Transverse colon (tissue), 4 donors: ENCODE results near the gene ZNF74. TPM values are rescaled to one million over a fixed set of nuclear protein-coding genes. Genes with fewer than 3 reads are reported as not detected.
"Not testable (repeated sequence)": the region's sequence is repeated elsewhere in the genome, so short reads cannot be mapped to it uniquely, and the experiment has no call there.

Experiments
- DNase-seq: peaks from one replicate; pipeline ENCODE4 v3.0.0-alpha.2; 2019
- H3K27ac ChIP-seq, 4 donors: fragments of 200-600 bp; sonication (generic); 2 replicates each; pipeline ENCODE4 v1.5.1; 2016 to 2018; ENCODE audit warnings: inconsistent platforms in 4 of 4
- H3K27me3 ChIP-seq: fragments of 200-600 bp; sonication (generic); 2 replicates; pipeline ENCODE4 v1.5.1; 2017; ENCODE audit warnings: inconsistent platforms
- H3K36me3 ChIP-seq, 4 donors: fragments of 200-600 bp; sonication (generic); 2 replicates each; pipeline ENCODE4 v1.5.1; 2017 to 2019; ENCODE audit warnings: inconsistent platforms in 4 of 4
- H3K4me1 ChIP-seq, 4 donors: fragments of 200-600 bp; sonication (generic); 2 replicates each; pipeline ENCODE4 v1.5.1; 2017 to 2020; ENCODE audit warnings: inconsistent platforms in 4 of 4
- H3K4me3 ChIP-seq, 4 donors: fragments of 200-600 bp; sonication (generic); 1 replicate in 1 of 4; 2 replicates in 3 of 4; pipeline versions ENCODE4 v1.5.1 to v1.6.1; 2017 to 2019; ENCODE audit warnings: inconsistent platforms in 4 of 4
- H3K9me3 ChIP-seq, 2 donors: fragments of 200-600 bp; sonication (generic); 2 replicates each; pipeline ENCODE4 v1.5.1; 2017 to 2019; ENCODE audit warnings: inconsistent platforms in 2 of 2
- CTCF ChIP-seq, 5 experiments: fragments of 200-600 bp in 3 of 5; fragments of 450-650 bp in 2 of 5; sonication (generic) in 3 of 5; IDR thresholded peaks; 1 replicate in 2 of 5; 2 replicates in 3 of 5; pipeline ENCODE4 v1.5.1; 2016 to 2017; ENCODE audit warnings: antibody characterized with exemption in 5 of 5, inconsistent platforms in 3 of 5, mild to moderate bottlenecking in 2 of 5, moderate library complexity in 1 of 5
- EP300 ChIP-seq: sonication (generic); formaldehyde crosslinking; IDR thresholded peaks from one replicate; pipeline ENCODE4 v1.6.1; 2017; ENCODE audit warnings: antibody characterized with exemption, low read depth
- POLR2A ChIP-seq: fragments of 450-650 bp; IDR thresholded peaks from one replicate; pipeline ENCODE4 v1.6.1; 2016; ENCODE audit warnings: antibody characterized with exemption, mild to moderate bottlenecking, moderate library complexity
- POLR2AphosphoS5 ChIP-seq, 3 donors: sonication (generic); formaldehyde crosslinking; IDR thresholded peaks; one replicate each; pipeline ENCODE4 v1.6.1; 2016; ENCODE audit warnings: antibody characterized with exemption in 3 of 3
- WGBS, 2 donors: methylation state at CpG; one replicate each; pipeline ENCODE4 v1.1.5; 2018; ENCODE audit warnings: low coverage in 1 of 2; 5-methylcytosine and 5-hydroxymethylcytosine counted together
- in situ Hi-C, 4 donors: fragments of 200-750 bp; cut with MboI; loops; one replicate each; pipeline versions ENCODE4 v1.15.0 to v1.15.1; 2017; ENCODE audit warnings: low sequenced_read_pairs in 3 of 4, low pct_ligation_motif_present in 1 of 4, low pct_unique_long_range_greater_than_20kb in 1 of 4
- intact Hi-C: fragments of 100-400 bp; cut with DNase I; formaldehyde crosslinking; loops from one replicate; pipeline ENCODE4 v1.15.1; 2023; ENCODE audit warnings: low total_unique reads
- total RNA-seq, 4 donors: library from RNA; depleted of rRNA; stranded (reverse); fragments of >200 nt; gene quantifications; one replicate each; pipeline ENCODE4 v1.1.0, GENCODE V29; 2016

The ZNF74 gene
- 10 to 100 TPM in 1 of 4 donors, 1 to 10 TPM in 3; 1.9 to 11.5 (median 6.6) TPM for total RNA-seq

GRCh38 chr22:20393705-20394476, at the start of gene ZNF74:
TSS of gene ZNF74 (plus strand) at chr22:20394151. CDS start at chr22:20394629, 478 bp downstream.
- Histone ChIP-seq H3K4me3 (peak within 1 kb of the TSS; percentile 71 to 79 (median 75)), H3K27ac (peak within 1 kb of the TSS; percentile 68 to 82 (median 77)), H3K9me3 (no peaks in the 10 kb centered on the region), H3K36me3 (no peaks in the 10 kb centered on the region), H3K27me3 (no peaks in the 10 kb centered on the region), H3K4me1 (peaks cover 2 to 19% (median 14%) of the 10 kb centered on the region in 4 donors)
- intact Hi-C loops (no loop called here), in situ Hi-C loops (no loop called here)
- TF ChIP-seq EP300 (no peak), POLR2A (peak; percentile 62), POLR2AphosphoS5 (IDR thresholded peaks at IDR 0.05) (peak; percentile 28 to 78 (median 62))
- DNase-seq: peak; percentile 91
- WGBS, 2 donors: 1% methylated on average over 53 of the region's 71 CpGs; no CpG with 5 or more reads in 1 of the 2 donors

- H3K27ac ChIP-seq, H3K36me3 ChIP-seq, H3K4me1 ChIP-seq, DNase-seq, H3K27me3 ChIP-seq, H3K9me3 ChIP-seq, in situ Hi-C loops, H3K4me3 ChIP-seq, intact Hi-C loops: not testable (repeated sequence)
- WGBS, 2 donors: 89% methylated on average over 3 of the region's 7 CpGs; no CpG with 5 or more reads in 1 of the 2 donors
Observed at GRCh38 chr22:20346553-20346952, 47.4 kb upstream of the ZNF74 start.

GRCh38 chr22:20352536-20352935, 41.4 kb upstream of the ZNF74 start:
- in situ Hi-C loops, H3K9me3 ChIP-seq, H3K4me3 ChIP-seq, DNase-seq, H3K27ac ChIP-seq, H3K27me3 ChIP-seq, intact Hi-C loops, H3K4me1 ChIP-seq, H3K36me3 ChIP-seq: not testable (repeated sequence)
- WGBS, 2 donors: 77% methylated on average over 6 of the region's 6 CpGs; no CpG with 5 or more reads in 1 of the 2 donors

GRCh38 chr22:20354238-20354975, 39.5 kb upstream of the ZNF74 start:
- DNase-seq: no peak
- in situ Hi-C loops: no loop called here
- TF ChIP-seq POLR2AphosphoS5 (IDR thresholded peaks at IDR 0.05) (no peak), EP300 (no peak), POLR2A (no peak), CTCF (IDR thresholded peaks at IDR 0.05) (no peak)
- Histone ChIP-seq H3K27ac (no peak overlapping the region), H3K27me3 (no peaks in the 10 kb centered on the region), H3K36me3 (no peaks in the 10 kb centered on the region), H3K9me3 (no peaks in the 10 kb centered on the region), H3K4me3 (no peak overlapping the region), H3K4me1 (no peaks in the 10 kb centered on the region)
- intact Hi-C loops: no loop called here
- 95 to 99% methylated on average over 46 to 81 of the region's 81 CpGs for WGBS, 2 donors

GRCh38 chr22:20355939-20356636, 37.9 kb upstream of the ZNF74 start:
- H3K27me3 ChIP-seq, DNase-seq, H3K36me3 ChIP-seq, H3K4me3 ChIP-seq, H3K9me3 ChIP-seq, in situ Hi-C loops, H3K27ac ChIP-seq, intact Hi-C loops, H3K4me1 ChIP-seq: not testable (repeated sequence)
- 94 to 95% methylated on average over 50 to 98 of the region's 98 CpGs for WGBS, 2 donors

- intact Hi-C loops, H3K27ac ChIP-seq, H3K36me3 ChIP-seq, in situ Hi-C loops, DNase-seq, H3K9me3 ChIP-seq, H3K27me3 ChIP-seq, H3K4me1 ChIP-seq, H3K4me3 ChIP-seq: not testable (repeated sequence)
- 80 to 92% methylated on average over 1 to 66 of the region's 66 CpGs for WGBS, 2 donors
Observed at GRCh38 chr22:20356906-20357305, 37.0 kb upstream of the ZNF74 start.

- intact Hi-C loops, in situ Hi-C loops, H3K27ac ChIP-seq, H3K4me1 ChIP-seq, H3K36me3 ChIP-seq, H3K9me3 ChIP-seq, H3K27me3 ChIP-seq, H3K4me3 ChIP-seq, DNase-seq: not testable (repeated sequence)
- 95 to 98% methylated on average over 18 to 45 of the region's 70 CpGs for WGBS, 2 donors
Observed at GRCh38 chr22:20357967-20358366, 36.0 kb upstream of the ZNF74 start.

- H3K36me3 ChIP-seq, intact Hi-C loops, H3K4me1 ChIP-seq, H3K9me3 ChIP-seq, H3K27me3 ChIP-seq, H3K4me3 ChIP-seq, H3K27ac ChIP-seq, DNase-seq, in situ Hi-C loops: not testable (repeated sequence)
- 94% methylated on average over 98 of the region's 103 CpGs; no CpG with 5 or more reads in 1 of the 2 donors for WGBS, 2 donors
Observed at GRCh38 chr22:20358503-20359239, 35.3 kb upstream of the ZNF74 start.
